HepG2 (cell line): Measurements from ENCODE around the gene GLRA1.

ENCODE experiments used
- ATF3 ChIP-seq: sonication (generic); formaldehyde crosslinking; IDR thresholded peaks from 2 replicates; pipeline ENCODE4 v1.4.0; 2020; ENCODE audit warnings: missing genetic modification reagents
- CREBL2 ChIP-seq: sonication (generic); formaldehyde crosslinking; IDR thresholded peaks from 2 replicates; pipeline ENCODE4 v1.8.1; 2023; ENCODE audit warnings: missing genetic modification reagents, mild to moderate bottlenecking, borderline replicate concordance
- DNMT3B ChIP-seq: conservative IDR thresholded peaks from 2 replicates; pipeline ENCODE4 v1.6.1; 2016; ENCODE audit warnings: missing biosample characterization, control low read depth
- MYC ChIP-seq: sonication (generic); formaldehyde crosslinking; IDR thresholded peaks from 2 replicates; pipeline ENCODE4 v1.9.0; 2021; ENCODE audit warnings: missing genetic modification reagents, borderline replicate concordance
- USF2 ChIP-seq, 2 experiments: sonication (generic) in 1 of 2; formaldehyde crosslinking in 1 of 2; IDR thresholded peaks; 2 replicates each; pipeline versions ENCODE4 v1.5.1 to v1.6.1; 2011 to 2020; ENCODE audit warnings: borderline replicate concordance in 1 of 2, low read depth in 1 of 2, low read length in 1 of 2, mild to moderate bottlenecking in 1 of 2, missing genetic modification reagents in 1 of 2, moderate library complexity in 1 of 2

- TF ChIP-seq MYC (no peak), CREBL2 (CRISPR knock-in tag) (no peak), DNMT3B (no peak), ATF3 (CRISPR knock-in tag) (no peak), USF2 (IDR thresholded peaks at IDR 0.05; ENCODE audit: low read depth, low read length) (no peak), USF2 (CRISPR knock-in tag; IDR thresholded peaks at IDR 0.05; ENCODE audit: borderline replicate concordance) (no peak)
Observed at GRCh38 chr5:151952238-151952637, 27.6 kb upstream of the GLRA1 start.
